HPDE6-E6E7 (cell line): Measurements from ENCODE around the gene HOXA2.

ENCODE experiments used
- DNase-seq: peaks from one replicate; pipeline ENCODE4 v3.0.0; 2011; ENCODE audit warnings: missing footprints; ENCODE audit errors: extremely low spot score

HOXA2 gene

GRCh38 chr7:27111751-27112277, 9.3 kb upstream of the HOXA2 start:
- no peak for DNase-seq

- DNase-seq, result no peak
Observed at GRCh38 chr7:27111042-27111750, 8.7 kb upstream of the HOXA2 start.

GRCh38 chr7:27110186-27111031, 7.9 kb upstream of the HOXA2 start:
- no peak for DNase-seq

GRCh38 chr7:27109466-27110185, 7.1 kb upstream of the HOXA2 start:
- no peak for DNase-seq

- no peak for DNase-seq
Observed at GRCh38 chr7:27108390-27109127, 6.1 kb upstream of the HOXA2 start.

- no peak for DNase-seq
Observed at GRCh38 chr7:27107391-27108381, 5.2 kb upstream of the HOXA2 start.

GRCh38 chr7:27106901-27107240, 4.4 kb upstream of the HOXA2 start:
- DNase-seq, result no peak

- DNase-seq, result no peak
Observed at GRCh38 chr7:27106181-27106900, 3.9 kb upstream of the HOXA2 start.

- no peak for DNase-seq
Observed at GRCh38 chr7:27105301-27106031, 3.0 kb upstream of the HOXA2 start.

GRCh38 chr7:27104341-27105058, 2.0 kb upstream of the HOXA2 start:
- no peak for DNase-seq

- no peak for DNase-seq
Observed at GRCh38 chr7:27103489-27104226, 1.2 kb upstream of the HOXA2 start.

- DNase-seq, result no peak
Observed at GRCh38 chr7:27101957-27102580, 414 bp downstream of the HOXA2 start.

- DNase-seq, result no peak
Observed at GRCh38 chr7:27101171-27101956, 1.1 kb downstream of the HOXA2 start.

GRCh38 chr7:27100694-27101170, 1.8 kb downstream of the HOXA2 start:
- no peak for DNase-seq

- no peak for DNase-seq
Observed at GRCh38 chr7:27099453-27100370, 2.8 kb downstream of the HOXA2 start.
